GM06990 (cell line): ENCODE data around the gene FUZ.
A peak's percentile ranks its signal among the peaks of the same experiment; 100 is the strongest.

ENCODE experiments used
- DNase-seq: peaks from one replicate; pipeline ENCODE4 v3.0.0-alpha.2; 2011; ENCODE audit not compliant: insufficient read length; ENCODE audit errors: extremely low read depth
- H3K27me3 ChIP-seq: replicated peaks from 2 replicates; pipeline ENCODE4 v1.6.0; 2011; ENCODE audit warnings: low read length; ENCODE audit not compliant: control insufficient read depth, insufficient read depth
- H3K36me3 ChIP-seq: 2 replicates; pipeline ENCODE4 v1.5.1; 2011; ENCODE audit warnings: low read length; ENCODE audit not compliant: control insufficient read depth, insufficient read depth
- H3K4me3 ChIP-seq: replicated peaks from 2 replicates; pipeline ENCODE4 v1.5.1; 2011; ENCODE audit warnings: low read depth, mild to moderate bottlenecking, control low read depth, low read length
- TF ChIP-seq, protein P1 (sequence below): IDR thresholded peaks from 2 replicates; pipeline ENCODE4 v1.5.1; 2011; ENCODE audit warnings: low read length, control low read depth, mild to moderate bottlenecking, inconsistent platforms; ENCODE audit not compliant: insufficient read depth, poor library complexity, severe bottlenecking

The FUZ gene

DNA sequence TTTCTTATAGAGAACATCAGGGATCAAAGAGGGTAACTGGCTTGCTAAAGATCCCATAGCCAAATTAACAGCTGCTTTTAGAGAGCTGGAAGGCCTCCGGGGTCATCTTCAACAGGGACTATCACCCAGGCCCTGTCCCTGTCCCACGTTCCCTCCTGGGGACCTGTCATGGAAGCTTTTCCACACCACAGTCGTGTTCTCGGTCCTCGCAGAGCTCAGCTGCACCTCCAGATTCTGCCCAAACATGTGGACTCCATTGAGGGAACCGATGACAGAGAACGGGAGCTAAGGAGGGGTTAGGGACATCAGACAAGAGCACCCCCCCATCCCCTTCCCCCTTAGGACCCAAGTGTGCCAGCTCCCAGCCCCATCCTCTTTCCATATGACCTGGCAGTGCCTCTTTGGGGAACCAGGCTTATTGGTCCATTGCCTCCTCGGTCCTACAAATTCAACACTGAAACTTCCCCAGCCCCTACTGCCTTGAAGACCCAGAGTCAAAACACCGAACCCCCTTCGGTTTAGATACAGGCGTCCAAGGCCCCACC lies 568 bp downstream of the FUZ start:
- TF ChIP-seq, protein P1, sequence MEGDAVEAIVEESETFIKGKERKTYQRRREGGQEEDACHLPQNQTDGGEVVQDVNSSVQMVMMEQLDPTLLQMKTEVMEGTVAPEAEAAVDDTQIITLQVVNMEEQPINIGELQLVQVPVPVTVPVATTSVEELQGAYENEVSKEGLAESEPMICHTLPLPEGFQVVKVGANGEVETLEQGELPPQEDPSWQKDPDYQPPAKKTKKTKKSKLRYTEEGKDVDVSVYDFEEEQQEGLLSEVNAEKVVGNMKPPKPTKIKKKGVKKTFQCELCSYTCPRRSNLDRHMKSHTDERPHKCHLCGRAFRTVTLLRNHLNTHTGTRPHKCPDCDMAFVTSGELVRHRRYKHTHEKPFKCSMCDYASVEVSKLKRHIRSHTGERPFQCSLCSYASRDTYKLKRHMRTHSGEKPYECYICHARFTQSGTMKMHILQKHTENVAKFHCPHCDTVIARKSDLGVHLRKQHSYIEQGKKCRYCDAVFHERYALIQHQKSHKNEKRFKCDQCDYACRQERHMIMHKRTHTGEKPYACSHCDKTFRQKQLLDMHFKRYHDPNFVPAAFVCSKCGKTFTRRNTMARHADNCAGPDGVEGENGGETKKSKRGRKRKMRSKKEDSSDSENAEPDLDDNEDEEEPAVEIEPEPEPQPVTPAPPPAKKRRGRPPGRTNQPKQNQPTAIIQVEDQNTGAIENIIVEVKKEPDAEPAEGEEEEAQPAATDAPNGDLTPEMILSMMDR: no peak
- H3K27me3 ChIP-seq: no peaks in the 10 kb centered on the region
- peak overlapping the region; percentile 77 for H3K4me3 ChIP-seq
- peaks cover 1% of the 10 kb centered on the region; the same call in 1 of the 2 replicates for H3K36me3 ChIP-seq
- no peak for DNase-seq

DNA sequence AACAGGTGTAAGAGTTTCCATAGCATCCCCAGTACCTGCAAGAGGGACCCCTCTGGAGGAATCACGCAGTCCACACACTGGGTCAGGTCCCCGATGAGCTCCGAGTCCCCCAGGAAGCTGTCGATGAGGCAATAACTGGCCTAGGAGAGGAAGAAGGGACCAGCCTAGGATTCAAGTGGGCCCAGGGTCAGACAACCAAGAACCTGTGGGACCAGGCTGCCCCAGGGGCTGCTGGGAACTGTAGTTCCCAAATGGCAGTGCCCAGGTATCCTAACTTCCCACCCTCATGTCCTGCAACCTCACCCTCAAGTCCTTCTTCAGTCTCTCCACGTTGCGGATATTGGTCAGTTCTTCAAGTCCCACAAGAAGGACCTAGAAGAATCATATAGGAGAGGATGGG lies 1.8 kb downstream of the FUZ start:
- no peak overlapping the region for H3K4me3 ChIP-seq
- H3K27me3 ChIP-seq: no peaks in the 10 kb centered on the region
- no peak for DNase-seq
- TF ChIP-seq, protein P1: no peak
- peaks cover 2% of the 10 kb centered on the region; the same call in 1 of the 2 replicates for H3K36me3 ChIP-seq

DNA sequence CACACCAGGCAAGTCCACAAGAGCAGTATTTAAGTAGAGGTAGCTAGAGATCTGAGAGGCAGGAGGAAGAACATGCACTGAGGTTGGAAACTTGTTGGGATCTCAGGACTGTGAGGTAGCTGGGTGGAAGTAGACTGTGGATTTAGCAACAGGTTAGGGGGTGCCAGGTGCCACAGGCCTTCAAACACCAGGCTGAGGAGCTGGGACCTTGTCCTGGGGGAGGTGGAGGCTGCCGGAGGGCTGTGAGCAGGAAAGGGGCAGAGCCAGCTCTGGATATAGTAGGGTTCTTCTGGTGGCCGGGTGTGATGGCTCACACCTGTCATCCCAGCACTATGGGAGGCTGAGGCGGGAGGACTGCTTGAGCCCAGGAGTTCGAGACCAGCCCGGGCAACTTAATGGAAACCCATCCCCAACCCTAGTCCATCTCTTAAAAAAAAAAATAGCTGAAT lies 3.1 kb downstream of the FUZ start:
- TF ChIP-seq, protein P1: no peak
- Histone ChIP-seq H3K4me3 (no peak overlapping the region), H3K27me3 (no peaks in the 10 kb centered on the region), H3K36me3 (peaks cover 2% of the 10 kb centered on the region)
- DNase-seq: no peak

DNA sequence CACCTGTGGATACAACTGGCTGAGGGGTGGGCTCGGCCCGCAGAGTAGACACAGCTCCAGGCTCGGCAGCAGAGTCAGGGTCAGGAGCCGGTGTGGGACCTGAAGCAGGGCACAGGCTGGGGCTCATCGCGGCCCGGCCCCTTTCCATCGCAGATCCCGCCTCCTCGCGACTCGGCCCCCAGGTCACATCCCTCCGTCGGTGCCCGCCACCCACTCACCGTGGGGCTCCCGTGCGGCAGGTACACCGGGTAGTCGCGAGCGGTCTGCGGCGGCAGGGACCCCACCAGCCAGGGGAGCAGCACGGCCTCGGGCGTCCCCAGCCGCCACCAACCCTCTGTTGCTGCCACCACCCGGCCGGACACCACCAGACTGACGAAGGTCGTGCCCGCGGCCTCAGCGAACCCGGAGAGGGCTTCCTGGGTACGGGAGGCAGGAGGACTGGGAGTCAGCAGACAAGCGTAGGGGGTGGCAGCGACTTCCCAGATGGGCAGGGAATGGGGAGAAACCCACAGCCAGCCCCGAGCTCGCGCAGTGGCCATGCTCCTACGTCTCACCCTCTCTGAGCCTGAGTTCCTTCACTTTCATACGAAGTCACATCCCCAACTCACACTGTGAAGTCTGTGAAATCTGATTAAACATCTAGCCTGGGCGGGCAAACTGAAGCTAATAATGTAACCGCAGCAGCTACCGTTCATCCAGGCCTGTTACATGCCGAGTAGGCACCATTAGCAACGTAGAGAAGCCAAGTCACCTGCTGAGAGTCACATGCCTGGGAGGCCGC lies 3.7 kb downstream of the FUZ start:
- TF ChIP-seq, protein P1: peak; percentile 31
- no peaks in the 10 kb centered on the region for H3K27me3 ChIP-seq
- no peak for DNase-seq
- peaks cover 2% of the 10 kb centered on the region for H3K36me3 ChIP-seq
- peak overlapping the region; percentile 69 for H3K4me3 ChIP-seq

DNA sequence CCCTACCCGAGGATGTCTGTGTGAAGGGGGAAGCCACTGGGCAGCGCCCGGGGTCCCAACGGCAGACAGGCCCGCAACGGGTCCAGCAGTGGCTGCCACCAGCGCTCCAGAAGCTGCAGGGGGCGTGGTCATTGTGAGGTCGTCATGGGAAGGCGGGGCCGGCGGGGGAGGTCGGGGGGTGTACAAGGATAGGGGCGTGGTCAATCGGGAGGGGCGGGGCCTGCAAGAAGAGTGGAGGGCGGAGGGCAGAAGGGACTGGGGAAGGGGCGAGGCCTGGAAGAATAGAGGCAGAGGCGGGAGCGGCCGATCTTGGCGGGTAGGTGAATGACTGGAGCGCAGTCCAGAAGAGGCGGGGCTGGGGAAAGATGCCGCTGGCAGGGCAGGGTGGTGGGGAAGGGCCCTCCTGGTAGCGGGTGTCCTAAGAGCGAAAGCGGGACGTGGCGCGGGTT lies 4.4 kb downstream of the FUZ start:
- Histone ChIP-seq H3K4me3 (peak overlapping the region; percentile 69), H3K27me3 (no peaks in the 10 kb centered on the region), H3K36me3 (peaks cover 2% of the 10 kb centered on the region)
- peak; percentile 76 for DNase-seq
- TF ChIP-seq, protein P1: no peak
